ENCODE results near the gene ACHE.
A peak's percentile ranks its signal among the peaks of the same experiment; 100 is the strongest.

The ACHE gene

DNA sequence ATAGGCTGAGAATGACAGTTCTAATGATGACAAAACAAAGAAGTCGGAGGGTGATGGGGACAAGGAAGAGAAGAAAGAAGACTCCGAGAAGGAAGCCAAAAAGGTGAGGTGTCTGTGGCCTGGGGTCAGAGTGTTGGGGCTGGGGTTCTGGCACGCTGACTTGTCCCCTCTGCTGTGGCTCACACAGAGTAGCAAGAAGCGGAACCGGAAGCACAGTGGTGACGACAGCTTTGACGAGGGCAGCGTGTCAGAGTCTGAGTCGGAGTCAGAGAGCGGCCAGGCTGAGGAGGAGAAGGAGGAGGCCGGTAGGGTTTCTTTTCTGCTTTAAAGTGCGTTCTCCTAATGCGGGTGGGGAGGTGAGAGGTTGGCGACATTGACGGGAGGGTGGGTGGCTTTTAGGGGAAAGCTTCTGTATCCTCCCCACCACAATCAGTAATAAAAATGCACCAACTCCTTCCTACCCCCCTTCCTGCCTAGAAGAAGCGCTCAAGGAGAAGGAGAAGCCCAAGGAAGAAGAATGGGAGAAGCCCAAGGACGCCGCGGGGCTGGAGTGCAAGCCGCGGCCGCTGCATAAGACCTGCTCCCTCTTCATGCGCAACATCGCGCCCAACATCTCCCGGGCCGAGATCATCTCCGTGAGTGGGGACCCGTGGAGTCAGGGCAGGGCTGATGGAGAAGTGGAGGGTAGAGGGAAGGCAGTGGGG is 10.8 kb downstream of the ACHE start:
- no peak for DNase-seq (ENCODE audit: low spot score)

DNA sequence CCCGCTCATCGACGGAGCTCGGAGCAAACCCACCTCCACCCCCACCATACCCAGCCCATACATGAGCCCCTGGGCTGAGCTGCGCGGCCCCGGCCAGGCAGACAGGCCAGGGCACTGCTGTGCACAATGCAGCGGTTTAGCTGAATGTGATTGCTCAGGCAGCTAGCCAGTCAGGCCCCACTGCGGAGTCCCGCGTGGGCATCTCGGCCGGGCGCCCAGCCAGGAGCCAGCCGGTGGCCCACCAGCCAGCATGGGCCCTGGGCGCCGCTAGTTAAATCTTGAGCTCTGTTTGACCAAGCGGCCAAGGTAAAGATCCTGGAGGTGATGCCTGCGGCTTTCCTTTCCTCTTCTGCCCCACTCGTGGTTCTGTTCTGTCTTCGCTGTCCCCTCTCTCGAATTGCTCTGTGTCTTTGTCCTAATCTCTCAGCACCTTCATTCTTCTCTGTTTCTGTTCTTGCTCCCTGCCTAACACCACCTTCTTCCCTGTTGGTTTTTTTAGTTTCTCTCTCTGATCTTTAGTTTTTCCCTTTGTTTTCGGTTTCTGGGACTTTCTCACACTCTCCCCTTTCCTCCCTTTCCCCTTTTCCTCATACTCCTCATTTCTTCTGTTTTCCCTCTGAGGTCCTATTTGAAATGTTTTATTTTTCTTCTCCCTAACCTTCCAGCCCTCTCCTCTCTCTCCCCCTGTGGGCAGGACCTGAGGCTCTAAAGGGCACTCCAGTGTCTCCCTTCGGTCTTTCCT is 12.7 kb downstream of the ACHE start:
- no peak for DNase-seq (ENCODE audit: low spot score)

DNA sequence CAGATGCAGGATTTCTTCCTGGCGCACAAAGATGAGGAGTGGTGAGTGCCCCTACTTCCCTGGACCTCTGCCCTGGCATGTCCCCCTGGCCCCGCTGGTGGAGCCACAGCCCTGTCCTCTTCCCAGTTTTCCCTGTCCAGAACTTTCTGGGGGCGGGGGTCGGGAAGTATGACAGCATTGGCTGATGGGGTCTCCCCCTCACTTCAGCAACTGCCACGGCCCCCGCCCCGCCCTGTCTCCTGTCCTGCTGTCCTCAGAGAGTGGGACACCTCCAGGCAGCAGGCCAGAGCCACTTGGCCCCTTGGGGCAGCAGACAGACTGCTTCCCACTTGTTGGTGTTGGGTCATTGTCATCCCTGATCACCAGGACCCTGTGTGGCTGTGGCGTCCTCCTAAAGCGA is 13.5 kb downstream of the ACHE start:
- no peak for DNase-seq (ENCODE audit: low spot score)

DNA sequence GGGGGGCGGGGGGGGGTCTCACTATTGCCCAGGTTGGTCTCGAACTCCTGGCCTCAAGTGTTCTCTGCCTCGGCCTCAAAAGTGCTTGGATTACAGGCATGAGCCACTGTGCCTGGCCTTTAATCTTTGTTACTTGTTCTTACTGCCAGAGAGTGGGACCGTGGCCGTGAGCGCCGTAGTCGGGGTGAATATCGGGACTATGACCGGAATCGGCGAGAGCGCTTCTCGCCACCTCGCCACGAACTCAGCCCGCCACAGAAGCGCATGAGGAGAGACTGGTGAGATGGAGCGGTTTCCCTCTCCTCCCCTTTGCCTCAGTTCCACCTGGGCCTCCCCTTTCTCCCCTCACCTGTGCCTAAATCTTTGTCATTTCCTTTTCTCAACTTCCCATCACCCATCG is 14.6 kb downstream of the ACHE start:
- no peak for DNase-seq (ENCODE audit: low spot score)

DNA sequence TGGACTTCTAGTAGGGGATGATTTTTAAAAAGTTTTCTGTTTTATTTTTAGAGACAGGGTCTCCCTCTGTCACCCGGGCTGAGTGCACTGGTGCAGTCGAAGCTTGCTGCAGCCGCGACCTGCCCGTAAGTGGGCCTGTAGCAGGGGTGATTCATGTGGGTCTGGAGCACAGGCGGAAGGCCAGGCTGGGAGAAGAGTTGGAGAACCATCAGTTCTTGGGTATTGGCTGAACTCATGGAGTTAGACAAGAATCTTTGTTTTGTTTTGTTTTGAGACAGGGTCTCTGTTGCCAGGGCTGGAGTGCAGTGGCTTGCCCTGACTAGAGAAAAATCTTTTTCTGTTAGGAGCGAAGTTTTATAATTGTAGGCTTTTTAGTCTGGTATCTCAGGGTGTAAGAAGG is 15.0 kb downstream of the ACHE start:
- no peak for DNase-seq (ENCODE audit: low spot score)

DNA sequence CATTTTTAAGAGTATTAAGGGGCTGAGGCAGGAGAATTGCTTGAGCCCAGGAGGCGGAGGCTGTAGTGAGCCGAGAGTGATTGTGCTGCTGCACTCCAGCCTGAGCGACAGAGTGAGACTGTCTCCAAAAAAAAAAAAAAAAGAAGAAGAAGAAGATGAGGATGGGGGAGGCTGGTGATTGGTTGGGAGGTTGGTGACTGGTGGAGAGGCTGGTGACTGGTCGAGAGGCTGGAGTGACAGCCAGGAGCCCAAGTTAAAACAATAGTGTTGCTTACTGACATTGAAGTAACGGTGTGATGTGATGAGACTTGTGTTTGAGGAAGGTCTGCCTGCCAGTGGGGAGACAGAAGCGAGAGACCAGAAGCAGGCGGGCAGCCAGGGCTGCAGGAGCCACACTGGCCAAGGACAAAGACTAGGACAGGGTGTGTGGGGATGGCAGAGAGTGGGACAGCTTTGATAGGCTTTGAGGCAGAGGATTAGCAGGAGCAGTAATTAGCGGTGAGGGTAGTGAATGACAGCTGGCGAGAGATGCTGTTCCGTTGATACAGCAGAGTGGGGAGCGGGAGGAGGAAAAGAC is 15.9 kb downstream of the ACHE start:
- no peak for DNase-seq (ENCODE audit: low spot score)

DNA sequence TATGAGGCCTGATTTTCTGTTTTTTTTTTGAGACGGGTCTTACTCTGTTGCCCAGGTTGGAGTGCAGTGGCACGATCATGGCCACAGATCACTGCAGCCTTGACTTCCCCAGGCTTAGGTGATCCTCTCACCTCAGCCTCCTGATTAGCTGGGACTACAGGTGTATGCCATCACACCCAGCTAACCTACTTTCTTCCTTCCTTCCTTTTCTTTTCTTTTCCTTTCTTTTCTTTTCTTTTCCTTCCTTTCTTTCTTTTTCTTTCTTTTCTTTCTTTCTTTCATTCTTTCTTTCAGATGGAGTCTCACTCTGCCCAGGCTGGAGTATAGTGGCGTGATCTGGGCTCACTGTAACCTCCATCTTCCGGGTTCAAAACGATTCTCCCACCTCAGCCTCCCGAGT is 17.0 kb downstream of the ACHE start:
- DNase-seq (ENCODE audit: low spot score) = no peak

DNA sequence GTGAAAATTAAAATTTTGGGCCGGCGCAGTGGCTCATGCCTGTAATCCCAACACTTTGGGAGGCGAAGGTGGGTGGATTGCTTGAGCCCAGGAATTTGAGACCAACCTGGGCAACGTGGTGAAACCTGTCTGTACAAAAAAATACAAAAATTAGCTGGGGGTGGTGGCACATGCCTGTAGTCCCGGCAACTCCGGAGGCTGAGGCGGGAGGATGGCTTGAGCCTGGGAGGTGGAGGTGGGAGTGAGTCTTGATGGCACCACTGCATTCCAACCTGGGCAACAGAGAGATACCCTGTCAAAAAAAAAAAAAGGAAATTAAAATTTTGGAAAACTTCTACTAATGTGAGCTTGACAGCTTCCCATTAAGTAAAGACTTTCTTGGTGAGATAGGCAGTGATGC is 17.7 kb downstream of the ACHE start:
- DNase-seq (ENCODE audit: low spot score) = no peak

DNA sequence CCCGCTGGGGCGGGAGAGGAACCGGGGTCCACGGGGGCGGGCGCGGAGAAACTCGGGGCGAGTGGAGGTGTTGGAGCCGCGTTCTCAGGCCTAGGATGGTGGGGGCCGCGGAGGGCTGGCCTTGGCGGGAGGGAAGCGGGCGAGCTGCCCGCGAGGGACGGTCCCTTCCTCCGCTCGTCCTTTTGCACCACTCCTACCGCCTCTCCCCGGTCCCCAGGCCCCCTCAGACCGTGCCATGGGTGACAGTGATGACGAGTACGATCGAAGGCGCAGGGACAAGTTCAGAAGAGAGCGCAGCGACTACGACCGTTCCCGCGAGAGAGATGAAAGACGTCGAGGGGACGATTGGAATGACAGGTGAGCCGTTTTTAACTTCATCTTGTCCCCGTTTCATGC is 20.3 kb downstream of the ACHE start:
- DNase-seq (ENCODE audit: low spot score) = no peak

DNA sequence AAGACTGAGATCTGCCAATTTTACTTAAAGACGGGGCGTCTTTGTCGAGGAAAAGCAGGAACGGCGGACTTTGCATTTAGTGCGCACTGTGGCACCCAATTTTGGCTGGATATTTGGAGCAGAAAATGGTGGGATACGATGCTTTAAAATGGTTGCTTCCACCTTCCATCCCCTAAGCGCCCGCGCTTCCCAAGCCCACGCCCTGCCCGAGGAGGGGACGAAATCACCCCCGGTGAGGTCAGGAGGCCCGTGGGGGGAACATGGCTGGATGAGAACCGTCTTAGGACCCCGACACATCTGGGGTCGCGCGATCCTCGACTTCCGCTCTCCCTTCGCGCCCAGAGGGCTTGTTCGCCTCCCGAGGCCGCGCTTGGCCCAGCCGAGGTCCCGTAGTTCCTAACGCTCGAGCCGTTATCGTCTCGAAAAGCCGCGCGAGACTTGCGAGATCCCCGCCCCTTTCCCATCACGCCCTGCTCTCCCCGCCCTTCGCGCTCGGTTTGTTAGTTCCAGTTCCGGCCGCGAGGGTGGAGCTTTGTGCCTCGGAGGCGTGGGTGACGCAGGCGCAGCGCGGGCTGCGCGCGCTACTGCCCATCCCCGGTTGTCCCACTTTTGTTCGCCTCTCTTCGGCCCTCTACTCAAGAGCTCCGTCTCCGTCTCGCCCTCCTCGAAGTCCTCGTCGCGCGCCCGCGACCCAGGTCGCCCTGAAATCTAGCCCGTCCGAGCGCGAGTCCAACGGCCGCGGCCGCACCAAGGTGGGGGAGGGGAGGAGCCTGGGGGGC is 20.9 kb downstream of the ACHE start, which contains the start of gene SRRT:
TSS of gene SRRT (plus strand) at position 527 of the 779 bp plus-strand sequence. CDS start 488 bp downstream, outside the sequence.
- DNase-seq (ENCODE audit: low spot score) = peak; percentile 99

DNA sequence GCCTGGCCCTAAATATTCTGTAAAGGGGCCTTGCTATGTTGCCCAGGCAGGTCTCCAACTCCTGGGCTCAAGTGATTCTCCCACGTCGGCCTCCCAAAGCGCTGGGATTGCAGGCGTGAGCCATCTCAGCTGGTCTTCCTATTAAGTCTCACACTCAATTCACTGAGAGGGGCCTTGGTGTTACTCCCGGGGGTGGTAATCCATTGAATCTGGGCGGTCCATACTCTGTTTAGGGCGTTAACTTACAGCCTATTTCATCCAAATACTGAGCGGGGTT is 21.4 kb downstream of the ACHE start:
- DNase-seq (ENCODE audit: low spot score) = no peak

DNA sequence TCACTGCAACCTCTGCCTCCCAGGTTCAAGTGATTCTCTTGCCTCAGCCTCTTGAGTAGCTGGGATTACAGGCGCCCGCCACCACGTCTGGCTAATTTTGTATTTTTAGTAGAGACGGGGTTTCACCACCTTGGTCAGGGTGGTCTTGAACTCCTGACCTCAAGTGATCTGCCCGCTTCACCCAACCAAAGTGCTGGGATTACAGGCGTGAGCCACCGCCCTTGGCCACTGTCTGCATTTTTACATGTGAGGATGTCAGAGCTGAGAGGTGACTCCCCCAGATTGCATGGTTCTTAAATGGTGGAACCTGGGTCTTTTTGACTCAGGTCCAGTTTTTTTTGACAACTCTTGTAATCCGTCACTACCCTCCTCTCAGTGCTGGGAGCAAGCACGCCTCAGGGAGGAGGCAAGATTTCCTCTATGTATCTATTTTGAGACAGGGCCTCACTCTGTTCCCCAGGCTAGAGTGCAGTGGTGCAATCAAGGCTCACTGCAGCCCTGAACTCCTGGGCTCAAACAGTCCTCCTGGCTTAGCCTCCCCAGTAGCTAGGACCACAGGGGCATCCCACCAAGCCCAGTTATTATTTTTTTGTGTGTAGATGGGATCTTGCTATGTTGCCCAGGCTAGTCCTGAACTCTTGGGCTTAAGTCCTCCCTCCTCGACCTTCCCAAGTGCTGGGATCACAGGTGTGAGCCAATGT is 21.9 kb downstream of the ACHE start:
- DNase-seq (ENCODE audit: low spot score) = no peak

DNA sequence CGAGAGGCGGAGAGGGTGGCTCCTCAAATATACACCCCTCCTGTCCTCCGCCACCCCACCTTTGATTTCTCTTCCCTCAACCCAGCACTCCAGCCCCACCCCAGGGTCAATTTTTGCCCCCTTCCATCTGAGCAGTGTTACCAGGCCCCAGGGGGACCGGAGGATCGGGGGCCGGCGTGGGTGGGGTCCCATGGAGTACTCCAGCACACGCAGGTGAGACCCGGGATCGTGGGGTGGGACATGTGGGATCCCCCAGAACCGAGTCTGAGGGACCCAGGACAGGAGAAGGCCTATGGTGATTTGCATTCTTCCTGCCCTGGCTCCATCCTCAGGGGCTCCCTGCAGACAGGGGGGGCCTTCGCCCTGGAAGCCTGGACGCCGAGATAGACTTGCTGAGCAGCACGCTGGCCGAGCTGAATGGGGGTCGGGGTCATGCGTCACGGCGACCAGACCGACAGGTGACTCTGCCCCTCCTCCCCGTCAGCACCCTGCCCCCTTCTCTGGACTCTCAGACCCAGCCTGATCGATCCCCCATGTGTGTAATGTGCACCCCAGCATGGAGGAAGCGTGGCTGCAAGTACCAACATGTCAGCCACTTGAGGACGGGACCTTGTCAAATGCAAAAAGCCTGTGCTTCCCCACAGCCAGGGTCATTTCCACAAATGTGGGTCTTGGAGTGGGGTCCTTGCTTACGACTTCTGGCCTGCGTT is 27.8 kb downstream of the ACHE start:
- DNase-seq (ENCODE audit: low spot score) = no peak

DNA sequence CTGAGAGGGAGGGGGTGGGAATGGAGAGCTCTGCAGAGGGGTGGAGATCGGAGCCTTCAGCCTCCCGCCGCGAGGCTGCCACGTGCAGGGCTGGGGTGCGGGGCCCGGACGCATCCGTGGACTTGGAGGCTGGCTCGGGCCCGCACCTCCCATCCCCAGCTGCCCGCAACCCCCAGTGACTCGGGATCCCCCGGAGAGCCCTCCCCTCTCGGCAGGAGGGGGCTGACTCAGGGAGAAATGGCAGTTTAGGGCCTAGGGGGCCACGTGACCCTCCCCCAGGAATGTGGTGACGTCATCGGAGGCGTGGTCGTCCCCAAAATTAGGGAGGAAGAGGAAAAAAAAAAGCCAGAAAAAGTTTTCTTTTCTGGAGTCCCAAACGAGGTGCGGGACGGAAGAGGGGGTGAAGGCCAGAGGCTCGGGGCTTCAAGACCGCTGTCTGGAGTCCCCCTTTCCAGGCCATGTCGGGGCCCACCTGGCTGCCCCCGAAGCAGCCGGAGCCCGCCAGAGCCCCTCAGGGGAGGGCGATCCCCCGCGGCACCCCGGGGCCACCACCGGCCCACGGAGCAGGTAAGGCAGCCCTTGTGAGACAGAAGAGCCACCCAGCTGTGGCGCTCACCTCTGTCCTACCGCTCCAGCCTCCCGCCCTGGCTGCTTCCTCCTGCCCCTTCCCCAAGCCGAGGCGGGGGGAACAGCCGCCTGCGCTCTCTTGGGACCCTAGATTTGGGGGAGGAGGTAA is 28.5 kb downstream of the ACHE start, which contains the start of gene TRIP6:
TSS of gene TRIP6 (plus strand) at position 348 of the 736 bp plus-strand sequence. CDS start at position 459, 111 bp downstream.
- peak; percentile 98 for DNase-seq (ENCODE audit: low spot score)

DNA sequence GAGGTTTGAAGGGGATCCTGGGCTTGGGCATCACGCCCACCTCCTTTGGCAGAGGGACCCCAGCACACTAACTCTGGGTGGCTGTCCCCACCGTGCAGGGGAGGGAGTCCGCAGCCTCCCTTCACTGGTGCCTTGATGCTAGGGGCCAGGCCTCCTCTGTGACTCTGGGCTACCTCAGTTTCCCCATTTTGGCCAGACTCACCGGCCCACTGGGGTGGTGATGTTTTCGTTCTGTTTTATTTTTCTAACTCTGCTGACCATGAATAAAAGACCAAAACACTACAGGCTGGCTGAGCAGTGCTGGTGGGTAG is 29.0 kb downstream of the ACHE start:
- DNase-seq (ENCODE audit: low spot score) = no peak

DNA sequence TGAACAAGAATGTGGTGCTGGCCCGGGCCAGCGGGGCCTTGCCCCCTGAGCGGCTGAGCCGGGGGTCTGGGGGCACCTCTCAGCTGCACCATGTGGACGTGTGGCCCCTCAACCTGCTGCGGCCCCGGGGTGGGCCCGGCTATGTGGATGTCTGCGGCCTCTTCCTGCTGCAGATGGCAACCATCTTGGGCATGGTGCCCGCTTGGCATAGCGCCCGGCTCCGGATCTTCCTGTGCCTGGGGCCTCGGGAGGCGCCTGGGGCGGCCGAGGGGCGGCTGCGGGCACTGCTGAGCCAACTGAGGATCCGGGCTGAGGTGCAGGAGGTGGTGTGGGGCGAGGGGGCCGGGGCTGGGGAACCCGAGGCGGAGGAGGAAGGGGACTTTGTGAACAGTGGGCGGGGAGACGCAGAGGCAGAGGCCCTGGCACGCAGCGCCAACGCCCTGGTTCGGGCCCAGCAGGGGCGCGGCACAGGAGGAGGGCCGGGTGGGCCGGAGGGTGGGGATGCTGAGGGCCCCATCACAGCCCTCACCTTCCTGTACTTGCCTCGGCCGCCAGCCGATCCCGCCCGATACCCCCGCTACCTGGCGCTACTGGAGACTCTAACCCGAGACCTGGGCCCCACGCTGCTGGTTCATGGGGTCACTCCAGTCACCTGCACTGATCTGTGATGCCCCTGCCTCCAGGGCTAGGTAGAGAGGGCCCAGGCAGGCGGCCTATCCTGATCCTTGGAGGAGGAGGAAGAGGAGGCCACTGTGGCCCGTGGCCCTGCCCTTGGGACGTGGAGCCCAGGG is 29.6 kb downstream of the ACHE start:
- DNase-seq (ENCODE audit: low spot score) = no peak

DNA sequence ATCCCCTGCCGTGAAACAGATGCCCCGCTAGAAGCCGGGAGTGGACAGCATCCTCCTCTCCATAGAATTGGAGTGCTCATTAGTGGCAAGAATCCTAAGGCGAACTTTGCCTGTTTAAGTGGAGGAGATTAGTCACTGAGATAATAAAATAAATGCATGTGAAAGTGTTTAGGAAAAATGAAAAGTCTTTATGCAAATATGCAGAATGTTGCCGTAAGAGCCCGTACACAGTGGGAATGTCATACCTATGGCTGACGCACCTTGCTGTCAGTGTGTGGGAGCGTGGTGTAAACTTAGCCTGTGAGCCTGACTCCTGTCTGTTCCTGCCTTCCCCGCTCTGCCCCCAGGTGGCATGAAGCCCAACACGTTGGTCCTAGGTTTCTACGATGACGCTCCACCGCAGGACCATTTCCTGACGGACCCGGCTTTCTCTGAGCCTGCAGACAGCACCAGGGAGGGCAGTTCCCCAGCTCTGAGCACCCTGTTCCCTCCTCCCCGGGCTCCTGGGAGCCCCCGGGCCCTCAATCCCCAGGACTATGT is 30.2 kb downstream of the ACHE start:
- DNase-seq (ENCODE audit: low spot score) = no peak

DNA sequence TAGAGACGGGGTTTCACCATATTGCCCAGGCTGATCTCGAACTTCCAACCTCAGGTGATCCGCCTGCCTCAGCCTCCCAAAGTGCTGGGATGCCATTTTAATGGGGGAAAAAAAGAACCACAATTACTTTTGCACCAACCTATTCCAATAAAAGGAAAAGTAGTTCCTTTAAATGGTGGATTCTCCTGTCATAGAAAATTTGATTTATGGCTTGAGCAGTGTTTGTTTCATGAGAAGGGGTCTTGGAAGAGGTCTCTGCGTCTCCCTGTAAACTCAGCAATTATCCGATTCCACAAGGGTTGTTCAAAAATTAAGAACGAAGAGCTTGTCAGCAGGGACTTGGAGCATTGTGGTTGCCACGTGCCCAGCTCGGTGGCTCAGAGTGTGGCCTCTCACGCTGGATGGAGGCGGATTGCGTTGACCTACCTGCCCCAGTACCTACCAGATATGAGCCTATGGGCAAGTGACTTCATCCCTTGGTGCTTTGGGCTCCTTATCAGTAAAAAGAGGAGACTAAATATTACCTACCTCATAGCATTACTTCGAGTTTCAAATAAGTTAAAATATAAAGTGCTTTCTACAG is 31.3 kb downstream of the ACHE start:
- DNase-seq (ENCODE audit: low spot score) = no peak

DNA sequence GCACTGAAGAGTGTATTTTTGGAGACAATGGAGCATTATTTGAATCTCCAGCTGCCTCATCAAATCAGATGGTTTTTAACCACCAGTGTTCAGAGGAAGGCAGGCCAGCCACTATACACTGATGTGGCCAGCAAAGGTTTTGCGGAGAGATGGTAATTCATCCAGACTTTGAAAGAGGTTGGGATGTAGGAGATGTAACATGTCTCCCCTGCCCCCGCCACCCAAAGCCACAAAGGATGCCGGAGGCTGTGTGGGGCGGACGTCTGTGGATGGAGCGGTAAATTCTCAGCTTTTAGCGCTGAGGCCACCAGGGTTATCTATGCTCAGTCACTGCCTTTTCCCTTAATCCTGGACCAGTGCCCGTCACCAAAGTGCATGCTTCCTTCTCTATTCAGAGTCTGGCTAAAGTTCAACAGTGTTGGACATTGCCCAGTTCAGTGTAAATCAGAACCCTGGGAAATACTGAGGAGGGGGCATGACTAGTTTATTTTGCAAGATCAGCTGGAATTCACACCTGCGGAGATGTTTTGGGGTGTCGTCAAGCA is 32.2 kb downstream of the ACHE start:
- no peak for DNase-seq (ENCODE audit: low spot score)
